Measurements from ENCODE around the gene AHI1.

Gene AHI1

DNA sequence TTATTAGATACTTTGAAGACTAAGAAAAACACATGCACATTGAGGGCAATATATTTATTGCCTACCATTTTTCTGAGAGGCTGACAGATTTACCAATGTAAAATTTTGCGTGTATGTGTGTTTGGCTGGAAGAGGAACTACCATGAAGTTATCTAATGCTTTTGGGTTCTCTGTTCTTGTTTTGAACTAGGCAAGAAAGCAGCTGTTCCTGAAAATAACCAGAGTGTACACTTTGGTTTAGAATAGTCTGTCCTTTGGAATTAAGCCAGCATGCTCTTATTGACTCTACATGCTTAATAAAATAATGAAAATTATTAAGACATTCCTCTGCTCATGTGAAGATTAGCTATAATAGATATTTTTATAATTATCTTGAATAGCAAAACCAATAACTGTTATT is 187.2 kb downstream of the AHI1 start (continued):
- TF ChIP-seq, protein P1, sequence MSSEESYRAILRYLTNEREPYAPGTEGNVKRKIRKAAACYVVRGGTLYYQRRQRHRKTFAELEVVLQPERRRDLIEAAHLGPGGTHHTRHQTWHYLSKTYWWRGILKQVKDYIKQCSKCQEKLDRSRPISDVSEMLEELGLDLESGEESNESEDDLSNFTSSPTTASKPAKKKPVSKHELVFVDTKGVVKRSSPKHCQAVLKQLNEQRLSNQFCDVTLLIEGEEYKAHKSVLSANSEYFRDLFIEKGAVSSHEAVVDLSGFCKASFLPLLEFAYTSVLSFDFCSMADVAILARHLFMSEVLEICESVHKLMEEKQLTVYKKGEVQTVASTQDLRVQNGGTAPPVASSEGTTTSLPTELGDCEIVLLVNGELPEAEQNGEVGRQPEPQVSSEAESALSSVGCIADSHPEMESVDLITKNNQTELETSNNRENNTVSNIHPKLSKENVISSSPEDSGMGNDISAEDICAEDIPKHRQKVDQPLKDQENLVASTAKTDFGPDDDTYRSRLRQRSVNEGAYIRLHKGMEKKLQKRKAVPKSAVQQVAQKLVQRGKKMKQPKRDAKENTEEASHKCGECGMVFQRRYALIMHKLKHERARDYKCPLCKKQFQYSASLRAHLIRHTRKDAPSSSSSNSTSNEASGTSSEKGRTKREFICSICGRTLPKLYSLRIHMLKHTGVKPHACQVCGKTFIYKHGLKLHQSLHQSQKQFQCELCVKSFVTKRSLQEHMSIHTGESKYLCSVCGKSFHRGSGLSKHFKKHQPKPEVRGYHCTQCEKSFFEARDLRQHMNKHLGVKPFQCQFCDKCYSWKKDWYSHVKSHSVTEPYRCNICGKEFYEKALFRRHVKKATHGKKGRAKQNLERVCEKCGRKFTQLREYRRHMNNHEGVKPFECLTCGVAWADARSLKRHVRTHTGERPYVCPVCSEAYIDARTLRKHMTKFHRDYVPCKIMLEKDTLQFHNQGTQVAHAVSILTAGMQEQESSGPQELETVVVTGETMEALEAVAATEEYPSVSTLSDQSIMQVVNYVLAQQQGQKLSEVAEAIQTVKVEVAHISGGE (tag by site-specific recombination; conservative IDR thresholded peaks at IDR 0.05; ENCODE audit: low read depth) = no peak
- no peak for TF ChIP-seq ZNF394 (tag by site-specific recombination; IDR thresholded peaks at IDR 0.05; ENCODE audit: borderline replicate concordance)
- no peak for TF ChIP-seq ZIC2 (tag by site-specific recombination; IDR thresholded peaks at IDR 0.05)

DNA sequence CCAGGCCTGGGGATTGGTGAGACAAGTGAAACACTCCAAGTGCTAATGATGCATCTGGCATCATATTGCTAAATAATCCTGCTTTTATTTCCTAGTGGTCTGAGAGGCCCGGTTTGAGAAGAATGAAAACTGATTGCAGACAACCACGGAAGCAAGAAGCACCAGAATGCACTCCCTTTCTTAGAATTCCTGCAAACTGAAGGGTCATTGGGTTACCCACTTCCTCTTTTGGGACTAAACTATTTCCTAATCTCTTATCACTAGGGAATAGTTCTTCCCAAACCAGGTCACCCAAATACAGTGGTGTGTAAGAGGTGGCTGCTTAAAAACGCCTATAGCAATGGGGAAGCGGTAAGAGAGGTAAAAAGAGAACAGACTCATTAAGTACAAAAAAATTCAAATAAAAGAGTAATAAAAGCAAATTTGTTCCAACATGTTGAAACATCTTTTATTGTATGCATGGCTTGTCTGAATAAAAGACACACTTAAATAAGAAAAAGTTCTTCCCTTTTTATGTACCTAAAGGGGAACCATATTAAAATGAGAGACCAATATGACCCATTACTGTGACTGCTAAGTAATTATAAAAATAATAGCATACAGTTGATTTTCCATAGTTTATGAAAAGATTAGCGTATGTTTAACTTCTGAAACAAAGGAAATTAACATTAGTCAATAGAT is 190.7 kb downstream of the AHI1 start:
- ChIA-PET CTCF (interaction anchor here (0.8 kb wide), 1 partner anchor 14 kb away, joined by 3 read pairs; no protein-coding TSS in a partner anchor), POLR2A (no interaction called here)
- H3K4me1 ChIP-seq (ENCODE audit: control insufficient read depth, insufficient read depth, low read length) = no peaks in the 10 kb centered on the region
- H3K4me3 ChIP-seq (ENCODE audit: low read depth, low read length) = no peak overlapping the region
- peaks cover 0 to 3% of the 10 kb centered on the region in 2 experiments; a peak in 2 of 3 replicates for H3K36me3 ChIP-seq (ENCODE audit: control insufficient read depth in 2 of 2, insufficient read depth in 1 of 2, low read length in 2 of 2)
- H3K27ac ChIP-seq (ENCODE audit: extremely low read depth, low read depth, low read length) = no peak overlapping the region
- no peaks in the 10 kb centered on the region for H3K9me3 ChIP-seq (ENCODE audit: control insufficient read depth, insufficient read depth, low read depth, low read length)
- no peak for TF ChIP-seq ZNF777 (tag by site-specific recombination; IDR thresholded peaks at IDR 0.05; ENCODE audit: borderline replicate concordance)
- TF ChIP-seq ZNF596 (tag by site-specific recombination; IDR thresholded peaks at IDR 0.05) = no peak

DNA sequence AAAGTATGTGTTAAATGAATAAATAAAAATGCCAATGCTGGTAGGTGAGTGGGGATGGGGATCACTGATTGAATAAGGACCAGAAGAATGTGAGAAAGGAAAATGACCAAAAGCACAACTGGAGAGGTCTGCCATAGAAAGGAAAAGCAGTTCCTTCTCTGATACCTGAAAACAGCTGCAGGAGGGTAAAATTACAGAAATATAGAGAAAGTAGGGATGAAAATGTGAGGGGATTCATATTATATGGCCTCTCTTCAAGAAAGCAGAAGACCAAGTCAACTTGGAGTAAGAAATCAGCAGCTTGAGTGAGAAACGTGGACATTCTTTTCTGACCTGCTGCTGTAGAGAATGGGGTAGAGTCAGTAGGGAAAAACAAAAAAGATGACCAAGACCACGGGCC is 191.4 kb downstream of the AHI1 start:
- no peak overlapping the region for H3K4me3 ChIP-seq (ENCODE audit: low read depth, low read length)
- ChIA-PET CTCF (no interaction called here), POLR2A (no interaction called here)
- TF ChIP-seq BCL11B (tag by site-specific recombination; IDR thresholded peaks at IDR 0.05; ENCODE audit: low read depth) (no peak), ZNF221 (tag by site-specific recombination; IDR thresholded peaks at IDR 0.05; ENCODE audit: borderline replicate concordance) (no peak), ZNF16 (tag by site-specific recombination; IDR thresholded peaks at IDR 0.05; ENCODE audit: low read depth) (no peak), YY2 (tag by site-specific recombination; IDR thresholded peaks at IDR 0.05) (no peak), ZNF404 (tag by site-specific recombination; IDR thresholded peaks at IDR 0.05) (no peak), ZIC2 (tag by site-specific recombination; IDR thresholded peaks at IDR 0.05) (no peak)
- H3K4me1 ChIP-seq (ENCODE audit: control insufficient read depth, insufficient read depth, low read length) = no peaks in the 10 kb centered on the region
- H3K36me3 ChIP-seq (ENCODE audit: control insufficient read depth in 2 of 2, insufficient read depth in 1 of 2, low read length in 2 of 2) = peaks cover 0 to 3% of the 10 kb centered on the region in 2 experiments; a peak in 2 of 3 replicates
- no peak overlapping the region for H3K27ac ChIP-seq (ENCODE audit: extremely low read depth, low read depth, low read length)
- H3K9me3 ChIP-seq (ENCODE audit: control insufficient read depth, insufficient read depth, low read depth, low read length) = no peaks in the 10 kb centered on the region

- no peak overlapping the region for H3K4me3 ChIP-seq (ENCODE audit: low read depth, low read length)
Observed at GRCh38 chr6:135305684-135306083, 191.9 kb downstream of the AHI1 start.

More at GRCh38 chr6:135305684-135306083, 191.9 kb downstream of the AHI1 start:
- POLR2A ChIA-PET = no interaction called here
- Histone ChIP-seq H3K27ac (ENCODE audit: extremely low read depth, low read depth, low read length) (no peak overlapping the region), H3K9me3 (ENCODE audit: control insufficient read depth, insufficient read depth, low read depth, low read length) (no peaks in the 10 kb centered on the region), H3K36me3 (ENCODE audit: control insufficient read depth in 2 of 2, insufficient read depth in 1 of 2, low read length in 2 of 2) (peaks cover 0 to 3% of the 10 kb centered on the region in 2 experiments; a peak in 2 of 3 replicates), H3K4me1 (ENCODE audit: control insufficient read depth, insufficient read depth, low read length) (no peaks in the 10 kb centered on the region)
- TF ChIP-seq SALL2 (tag by site-specific recombination; IDR thresholded peaks at IDR 0.05; ENCODE audit: borderline replicate concordance) (no peak), ZNF707 (tag by site-specific recombination; IDR thresholded peaks at IDR 0.05) (no peak), ZNF658 (tag by site-specific recombination; IDR thresholded peaks at IDR 0.05) (no peak), ZNF843 (tag by site-specific recombination; IDR thresholded peaks at IDR 0.05) (no peak), ZNF133 (tag by site-specific recombination; IDR thresholded peaks at IDR 0.05) (no peak), ZNF140 (tag by site-specific recombination; IDR thresholded peaks at IDR 0.05) (no peak), ZNF404 (tag by site-specific recombination; IDR thresholded peaks at IDR 0.05) (no peak), ZNF211 (tag by site-specific recombination; IDR thresholded peaks at IDR 0.05; ENCODE audit: low read depth) (no peak), ZNF391 (tag by site-specific recombination; IDR thresholded peaks at IDR 0.05; ENCODE audit: borderline replicate concordance, low read depth) (no peak), ZNF239 (tag by site-specific recombination; IDR thresholded peaks at IDR 0.05) (no peak), ZIC2 (tag by site-specific recombination; IDR thresholded peaks at IDR 0.05) (no peak), ZNF37A (tag by site-specific recombination; IDR thresholded peaks at IDR 0.05) (no peak), ZNF768 (tag by site-specific recombination; IDR thresholded peaks at IDR 0.05) (no peak)
- CTCF ChIA-PET = no interaction called here

All from HEK293 (cell line).